ENCODE results near the gene TSPO2.

The TSPO2 gene

DNA sequence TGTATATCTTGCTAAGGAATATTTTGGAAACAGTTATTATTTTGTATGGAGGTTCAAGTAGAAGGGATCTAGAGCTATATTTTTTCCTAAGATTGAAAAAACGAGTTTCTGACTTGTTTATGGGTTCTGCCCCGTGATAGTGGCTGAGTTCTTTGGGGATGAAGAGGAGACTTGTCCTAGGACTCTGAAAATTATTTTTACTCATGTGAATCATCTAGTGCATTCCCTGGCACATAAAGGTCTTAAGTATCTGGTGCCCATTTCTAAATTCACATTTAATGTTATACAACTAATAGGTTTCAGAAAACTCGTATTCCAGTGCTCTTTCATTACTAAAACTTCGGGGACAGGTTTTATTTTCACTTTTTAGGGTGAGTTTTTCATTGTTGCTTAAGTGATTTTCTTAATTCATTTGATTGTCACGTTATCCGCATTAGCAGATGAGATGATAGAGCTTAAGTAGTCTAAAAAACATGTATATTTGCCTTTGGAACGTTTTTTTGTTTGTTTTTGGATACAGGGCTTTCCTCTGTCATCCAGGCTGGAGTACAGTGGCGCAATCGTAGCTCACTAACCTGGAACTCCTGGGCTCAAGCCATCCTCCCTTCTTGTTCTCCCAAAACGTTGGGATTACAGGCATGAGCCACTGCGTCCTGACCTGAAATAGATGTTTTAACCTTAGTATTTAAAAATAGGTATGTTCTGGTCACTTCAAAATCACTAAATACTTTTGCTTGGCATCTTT is 32.6 kb downstream of the TSPO2 start:
- DNase-seq (ENCODE audit: low read depth in 2 of 2, low spot score in 1 of 2), result no peak

DNA sequence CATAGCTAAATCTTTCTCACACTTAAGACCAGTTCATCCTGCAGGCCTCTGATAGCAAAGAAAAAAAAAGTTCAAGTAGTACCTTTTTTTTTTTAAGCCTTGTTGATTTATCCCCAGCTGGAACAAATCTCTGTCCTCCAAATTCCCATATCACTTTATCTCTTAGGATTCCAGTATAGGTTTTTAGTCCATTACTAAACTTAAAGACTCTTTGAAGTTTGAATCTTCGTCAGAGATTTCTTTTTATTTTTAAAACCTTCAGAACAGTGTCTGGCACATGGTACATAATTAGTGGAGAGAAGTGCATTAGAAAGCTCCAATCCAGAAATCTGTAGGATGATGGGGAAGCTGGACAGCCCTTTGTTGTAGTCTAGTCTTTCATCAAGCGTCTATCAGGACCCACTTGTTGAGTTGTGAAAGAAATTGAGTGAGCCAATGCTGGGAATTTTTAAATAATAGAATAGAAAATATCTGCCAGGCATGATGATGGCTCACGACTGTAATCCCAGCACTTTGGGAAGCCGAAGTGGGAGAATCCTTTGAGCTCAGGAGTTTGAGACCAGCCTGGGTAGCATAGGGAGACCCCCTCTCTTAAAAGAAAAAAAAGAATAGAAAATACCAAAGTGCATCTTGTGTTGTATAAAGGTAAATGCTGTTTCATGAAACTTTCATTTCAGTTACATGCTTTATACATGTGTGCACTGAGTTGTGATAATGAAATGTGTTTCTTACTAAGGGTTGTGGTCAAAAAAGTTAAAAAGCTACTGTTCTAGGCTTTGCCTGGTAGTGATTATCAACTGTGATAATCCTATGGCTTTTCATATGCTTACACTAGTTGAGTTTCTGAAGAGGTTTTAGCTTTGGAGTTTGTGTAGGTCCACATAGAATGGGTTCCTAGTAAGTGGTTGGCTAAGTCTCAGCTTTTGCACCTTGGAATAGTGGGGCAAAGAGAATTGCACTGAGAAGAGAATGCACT is 33.7 kb downstream of the TSPO2 start:
- DNase-seq (ENCODE audit: low read depth in 2 of 2, low spot score in 1 of 2), result no peak

DNA sequence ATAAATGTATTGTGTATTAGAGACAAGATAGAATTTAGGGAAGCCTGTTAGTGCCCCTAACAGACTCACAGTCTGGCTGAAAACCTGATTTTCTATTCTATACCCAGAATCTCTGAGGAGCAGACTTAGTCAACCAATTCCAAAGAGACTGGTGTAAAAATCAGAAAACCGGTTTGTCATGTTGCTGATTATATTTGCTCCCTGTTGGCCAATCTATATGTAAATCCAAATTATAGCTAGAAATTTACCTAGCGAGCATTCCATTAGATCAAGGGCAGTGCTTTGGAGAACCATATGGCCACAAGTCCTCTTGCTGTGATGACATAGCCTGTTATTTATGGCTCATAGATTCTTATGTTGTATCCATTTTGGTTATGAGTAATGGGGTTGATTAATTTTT is 35.3 kb downstream of the TSPO2 start:
- DNase-seq (ENCODE audit: low read depth in 2 of 2, low spot score in 1 of 2), result no peak

DNA sequence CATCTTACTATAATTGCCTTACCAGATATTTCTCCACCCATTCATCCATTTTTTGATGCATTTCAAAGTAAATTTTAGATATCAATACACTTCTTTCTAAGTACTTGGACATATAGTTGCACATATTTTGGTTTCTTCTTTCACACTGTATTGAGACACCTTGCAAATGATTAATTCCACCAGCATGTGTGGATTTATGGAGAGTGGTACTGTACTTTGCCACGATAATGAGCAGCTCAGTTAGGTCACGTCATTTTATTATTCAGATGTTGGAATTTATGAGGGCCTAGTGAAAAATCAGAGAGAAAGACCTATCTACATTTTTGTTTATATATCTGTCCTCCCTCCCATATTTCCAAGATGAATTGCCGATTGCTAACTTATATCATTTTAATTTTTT is 35.8 kb downstream of the TSPO2 start:
- DNase-seq (ENCODE audit: low read depth in 2 of 2, low spot score in 1 of 2), result no peak

DNA sequence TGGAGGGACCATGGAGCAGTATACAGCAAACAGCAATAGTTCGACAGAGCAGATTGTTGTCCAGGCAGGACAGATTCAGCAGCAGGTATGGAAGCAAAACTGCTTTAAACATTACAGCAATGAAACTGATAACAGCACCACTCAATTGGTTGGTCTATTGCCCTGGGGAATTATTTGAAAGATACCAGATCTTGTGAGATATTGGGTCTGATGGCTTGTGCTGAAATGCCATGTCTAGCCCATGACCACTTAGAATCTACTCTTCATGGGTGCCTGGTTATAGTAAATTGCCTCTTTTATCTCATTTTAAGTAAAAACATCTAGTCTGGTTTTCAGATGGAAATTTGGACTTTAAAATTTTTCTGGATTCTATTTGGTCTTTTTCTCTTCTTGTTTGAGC is 36.8 kb downstream of the TSPO2 start:
- DNase-seq (ENCODE audit: low read depth in 2 of 2, low spot score in 1 of 2), result no peak

DNA sequence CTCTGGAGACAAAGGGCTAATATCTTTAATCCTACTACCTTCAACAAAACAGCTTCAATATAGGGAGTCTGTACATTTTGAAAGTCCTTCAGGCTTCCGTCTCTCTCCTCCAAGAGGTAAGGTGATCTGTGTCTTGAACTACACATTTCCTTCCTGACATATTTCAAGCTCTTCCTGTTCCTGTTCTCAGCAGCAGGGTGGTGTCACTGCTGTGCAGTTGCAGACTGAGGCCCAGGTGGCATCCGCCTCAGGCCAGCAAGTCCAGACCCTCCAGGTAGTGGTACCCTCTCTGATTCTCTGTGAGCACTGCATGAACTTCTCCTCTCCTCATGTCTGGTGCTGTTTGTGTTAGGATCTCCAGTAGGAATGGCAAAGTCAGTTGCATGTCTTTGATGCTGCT is 38.4 kb downstream of the TSPO2 start:
- DNase-seq (ENCODE audit: low read depth in 2 of 2, low spot score in 1 of 2), result no peak

DNA sequence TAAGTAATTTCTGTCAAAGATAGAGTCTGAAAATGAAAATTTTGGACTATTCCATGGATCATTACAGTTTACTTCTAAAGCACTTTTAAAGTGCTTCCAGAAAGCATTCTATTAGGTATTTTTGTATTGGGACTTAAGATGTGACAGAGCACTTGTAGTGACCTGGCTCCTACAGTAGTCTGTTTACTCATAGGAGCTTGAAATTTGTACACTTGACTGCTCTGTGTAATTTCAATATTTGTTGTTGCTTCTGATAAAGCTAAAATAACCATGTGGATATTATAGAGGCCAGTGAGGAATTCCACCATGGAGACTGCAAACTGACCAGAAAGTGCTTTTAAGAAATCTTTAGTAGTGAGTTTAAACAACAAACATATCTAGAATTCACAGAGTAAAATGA is 40.8 kb downstream of the TSPO2 start:
- no peak for DNase-seq (ENCODE audit: low read depth in 2 of 2, low spot score in 1 of 2)

DNA sequence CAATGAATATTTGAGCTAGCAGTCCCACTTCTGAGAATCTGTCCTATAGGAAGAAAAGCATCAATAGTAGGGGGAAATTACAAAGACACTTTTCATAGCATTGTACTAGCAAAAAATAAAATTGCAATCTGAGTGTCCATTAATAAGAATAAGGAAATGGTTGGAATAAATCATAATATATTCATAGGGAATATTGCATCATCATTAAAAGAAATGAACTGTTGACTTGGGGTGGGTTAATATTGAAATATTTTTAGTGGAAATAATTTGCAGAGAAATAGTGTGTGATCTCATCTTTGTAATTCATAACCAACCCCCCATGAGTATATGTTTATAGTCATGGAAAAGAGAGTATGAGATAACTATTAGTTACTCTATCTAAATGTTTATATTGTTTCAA is 42.9 kb downstream of the TSPO2 start:
- DNase-seq (ENCODE audit: low read depth in 2 of 2, low spot score in 1 of 2), result no peak

DNA sequence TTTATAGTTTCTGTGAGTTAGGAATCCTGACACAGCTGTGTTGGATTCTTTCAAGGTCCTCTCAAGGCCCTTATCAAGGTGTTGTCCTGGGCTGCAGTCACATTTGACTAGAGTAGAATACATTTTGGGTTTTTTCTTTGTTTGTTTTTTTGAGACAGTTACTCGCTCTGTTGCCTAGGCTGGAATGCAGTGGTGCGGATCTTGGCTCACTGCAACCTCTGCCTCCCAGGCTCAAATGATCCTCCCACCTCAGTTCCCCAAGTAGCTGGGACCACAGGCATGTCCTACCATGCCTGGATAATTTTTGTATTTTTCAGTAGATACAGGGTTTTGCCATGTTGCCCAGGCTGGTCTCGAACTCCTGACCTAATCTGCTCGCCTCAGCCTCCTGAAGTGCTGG is 46.2 kb downstream of the TSPO2 start:
- no peak for DNase-seq (ENCODE audit: low read depth in 2 of 2, low spot score in 1 of 2)

DNA sequence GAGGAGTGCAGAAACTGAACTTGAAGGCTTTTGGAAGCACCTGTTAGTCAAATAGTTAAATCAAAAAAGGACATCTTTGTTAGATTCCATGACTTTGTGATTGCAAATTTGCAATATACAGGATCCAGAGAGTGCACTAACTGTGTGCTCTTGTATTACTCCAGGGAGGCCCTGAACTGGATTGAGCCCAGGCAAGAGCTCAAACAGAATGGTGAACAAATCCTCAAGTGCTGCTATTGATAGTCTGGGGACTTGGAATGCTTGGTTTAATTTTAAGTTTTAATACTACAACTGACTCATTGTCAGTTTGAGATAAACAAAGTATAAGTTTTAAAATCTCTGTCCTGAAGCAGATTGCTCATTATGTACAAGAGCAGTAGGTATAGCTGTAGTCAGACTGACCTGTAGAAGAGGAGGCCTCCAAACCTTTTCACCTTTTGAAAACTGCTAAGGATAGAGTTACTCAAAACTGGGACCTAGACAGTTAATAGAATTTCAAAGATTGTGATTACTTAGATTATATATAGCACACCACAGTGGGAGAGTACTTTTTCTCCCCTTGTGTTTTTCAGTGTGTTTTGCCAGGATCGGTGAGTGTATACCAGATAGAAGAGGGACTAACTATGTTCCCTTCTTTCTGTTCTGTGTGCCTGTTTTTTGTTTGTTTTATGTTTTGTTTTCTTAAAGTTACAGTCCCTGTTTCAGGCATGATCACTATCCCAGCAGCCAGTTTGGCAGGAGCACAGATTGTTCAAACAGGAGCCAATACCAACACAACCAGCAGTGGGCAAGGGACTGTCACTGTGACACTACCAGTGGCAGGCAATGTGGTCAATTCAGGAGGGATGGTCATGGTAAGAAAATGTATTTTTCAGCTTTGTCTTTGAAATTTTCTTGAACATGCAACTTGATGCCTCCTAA is 48.8 kb downstream of the TSPO2 start:
- no peak for DNase-seq (ENCODE audit: low read depth in 2 of 2, low spot score in 1 of 2)

DNA sequence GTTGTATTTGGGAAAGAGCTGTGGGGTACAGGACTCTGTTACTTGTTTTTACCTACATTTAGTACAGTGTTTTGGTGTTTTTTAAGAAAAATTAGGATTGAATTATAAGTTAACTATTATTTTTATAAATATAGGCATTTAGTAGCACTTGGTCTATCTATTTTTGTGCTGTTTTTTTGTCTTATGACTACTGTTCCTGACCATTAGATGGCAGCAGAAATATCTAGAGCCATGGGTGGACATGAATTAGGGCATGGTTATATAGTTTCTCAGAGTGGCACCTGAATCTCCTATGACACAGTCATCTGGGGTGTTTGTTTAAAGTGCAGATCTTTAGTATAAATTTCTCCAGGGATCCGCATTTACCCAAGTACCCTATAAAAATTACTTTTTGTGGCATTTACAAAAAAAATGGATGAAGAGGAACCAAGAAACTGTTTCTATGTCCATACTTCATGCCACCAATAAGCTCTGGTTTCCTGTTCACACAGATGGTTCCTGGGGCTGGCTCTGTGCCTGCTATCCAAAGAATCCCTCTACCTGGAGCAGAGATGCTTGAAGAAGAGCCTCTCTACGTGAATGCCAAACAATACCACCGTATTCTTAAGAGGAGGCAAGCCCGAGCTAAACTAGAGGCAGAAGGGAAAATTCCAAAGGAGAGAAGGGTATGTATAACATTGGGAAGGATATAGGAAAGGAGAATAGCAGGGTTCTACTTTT is 50.3 kb downstream of the TSPO2 start:
- DNase-seq (ENCODE audit: low read depth in 2 of 2, low spot score in 1 of 2), result no peak

DNA sequence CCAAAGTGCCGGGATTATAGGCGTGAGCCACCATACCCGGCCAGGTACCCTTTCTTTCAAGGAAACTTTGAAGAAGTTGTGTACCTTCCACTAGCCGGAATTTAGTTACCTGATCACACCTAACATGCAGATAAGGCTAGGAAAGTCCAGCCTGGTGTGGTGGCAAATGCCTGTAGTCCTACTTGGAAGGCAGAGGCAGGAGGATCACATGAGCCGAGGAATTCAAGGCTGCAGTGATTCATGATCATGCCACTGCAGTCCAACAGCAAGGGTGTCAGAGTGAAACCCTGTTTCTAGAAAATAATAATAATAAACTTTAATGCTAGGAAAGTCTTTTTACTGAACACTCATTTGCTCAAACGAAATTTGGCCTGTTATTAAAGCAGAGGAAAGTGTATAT is 51.5 kb downstream of the TSPO2 start:
- no peak for DNase-seq (ENCODE audit: low read depth in 2 of 2, low spot score in 1 of 2)
